Spleen (tissue), 11 donors: Measurements from ENCODE around the gene HOXC13. TPM values are rescaled to one million over a fixed set of nuclear protein-coding genes. Genes with fewer than 3 reads are reported as not detected.

Experiments used
- DNase-seq: peaks from one replicate; pipeline ENCODE4 v3.0.0-alpha.2; 2020
- H3K27ac ChIP-seq, 8 donors: fragments of 200-600 bp; sonication (generic) in 7 of 8; 1 replicate in 4 of 8; 2 replicates in 4 of 8; pipeline versions ENCODE4 v1.5.0 to v1.8.0; 2016 to 2021; ENCODE audit warnings: inconsistent platforms in 4 of 8, mild to moderate bottlenecking in 4 of 8, moderate library complexity in 1 of 8
- H3K27me3 ChIP-seq, 7 donors: fragments of 200-600 bp; sonication (generic) in 6 of 7; replicated peaks in 1 of 7; 1 replicate in 4 of 7; 2 replicates in 3 of 7; pipeline versions ENCODE4 v1.5.0 to v1.8.0; 2016 to 2021; ENCODE audit warnings: inconsistent platforms in 3 of 7, mild to moderate bottlenecking in 1 of 7
- H3K36me3 ChIP-seq, 6 donors: fragments of 200-600 bp; sonication (generic) in 5 of 6; 1 replicate in 4 of 6; 2 replicates in 2 of 6; pipeline versions ENCODE4 v1.5.0 to v1.8.0; 2016 to 2021; ENCODE audit warnings: inconsistent platforms in 2 of 6
- H3K4me1 ChIP-seq, 6 donors: fragments of 200-600 bp; sonication (generic) in 5 of 6; 1 replicate in 3 of 6; 2 replicates in 3 of 6; pipeline versions ENCODE4 v1.5.0 to v1.8.0; 2016 to 2021; ENCODE audit warnings: inconsistent platforms in 3 of 6
- H3K4me3 ChIP-seq, 8 donors: fragments of 200-600 bp; sonication (generic) in 7 of 8; 1 replicate in 4 of 8; 2 replicates in 4 of 8; pipeline versions ENCODE4 v1.5.0 to v1.8.0; 2016 to 2021; ENCODE audit warnings: inconsistent platforms in 4 of 8, mild to moderate bottlenecking in 4 of 8, moderate library complexity in 2 of 8
- H3K9me3 ChIP-seq, 8 donors: fragments of 200-600 bp; sonication (generic) in 7 of 8; 1 replicate in 4 of 8; 2 replicates in 4 of 8; pipeline versions ENCODE4 v1.5.0 to v1.8.0; 2016 to 2021; ENCODE audit warnings: inconsistent platforms in 4 of 8
- CTCF ChIP-seq, 11 experiments: fragments of 200-600 bp in 7 of 11; fragments of 450-650 bp in 4 of 11; sonication (generic) in 4 of 11; IDR thresholded peaks in 8 of 11; conservative IDR thresholded peaks in 3 of 11; 1 replicate in 7 of 11; 2 replicates in 4 of 11; pipeline versions ENCODE4 v1.4.0 to v1.8.0; 2016 to 2021; ENCODE audit warnings: antibody characterized with exemption in 11 of 11, inconsistent platforms in 4 of 11, mild to moderate bottlenecking in 1 of 11
- POLR2A ChIP-seq, 3 donors: fragments of 450-650 bp; IDR thresholded peaks; one replicate each; pipeline ENCODE4 v1.5.1; 2017; ENCODE audit warnings: antibody characterized with exemption in 3 of 3, mild to moderate bottlenecking in 1 of 3
- POLR2AphosphoS5 ChIP-seq, 3 donors: sonication (generic); formaldehyde crosslinking; IDR thresholded peaks; one replicate each; pipeline ENCODE4 v1.5.1; 2017; ENCODE audit warnings: antibody characterized with exemption in 3 of 3
- WGBS, 5 donors: extraction: QIAGEN DNeasy Blood & Tissue Kit in 3 of 5; methylation state at CpG; one replicate each; pipeline versions ENCODE4 v1.1.5 to v1.1.7; 2013 to 2018; 5-methylcytosine and 5-hydroxymethylcytosine counted together
- intact Hi-C: fragments of 100-400 bp; cut with DNase I; formaldehyde crosslinking; loops from one replicate; pipeline ENCODE4 v1.15.0; 2023; ENCODE audit warnings: low total_unique reads
- polyA plus RNA-seq, 3 donors: library from polyadenylated mRNA; stranded (reverse); fragments of 200-250 nt; gene quantifications; one replicate each; pipeline ENCODE4 v1.2.1, GENCODE V29; 2013
- total RNA-seq, 7 donors: library from RNA; depleted of rRNA in 3 of 7; stranded (reverse); fragments of >200 nt in 3 of 7; fragmentation: NEBNext Ultra II Directional in 4 of 7; extraction: Animal tissue kit (Norgen Biotek cat#: 25700) in 4 of 7; gene quantifications; one replicate each; pipeline versions ENCODE4 v1.1.0 to v1.2.1, GENCODE V29; 2016 to 2021
- donor health status: healthy with polysubstance abuse.
- donor health status: DM: no; HTN: no; CAD: no; lungs with moderate emphysema.
- donor health status: DM: no; HTN: no; CAD: no.
- donor health status: Bipolar disorder and iron deficiency.
- donor health status: healthy.
- donor health status: DM: no; HTN: no; CAD: no.
- donor health status: DM: yes; HTN: yes; CAD: no.

The HOXC13 gene
- total and polyA plus RNA-seq, 10 donors = not detected

DNA sequence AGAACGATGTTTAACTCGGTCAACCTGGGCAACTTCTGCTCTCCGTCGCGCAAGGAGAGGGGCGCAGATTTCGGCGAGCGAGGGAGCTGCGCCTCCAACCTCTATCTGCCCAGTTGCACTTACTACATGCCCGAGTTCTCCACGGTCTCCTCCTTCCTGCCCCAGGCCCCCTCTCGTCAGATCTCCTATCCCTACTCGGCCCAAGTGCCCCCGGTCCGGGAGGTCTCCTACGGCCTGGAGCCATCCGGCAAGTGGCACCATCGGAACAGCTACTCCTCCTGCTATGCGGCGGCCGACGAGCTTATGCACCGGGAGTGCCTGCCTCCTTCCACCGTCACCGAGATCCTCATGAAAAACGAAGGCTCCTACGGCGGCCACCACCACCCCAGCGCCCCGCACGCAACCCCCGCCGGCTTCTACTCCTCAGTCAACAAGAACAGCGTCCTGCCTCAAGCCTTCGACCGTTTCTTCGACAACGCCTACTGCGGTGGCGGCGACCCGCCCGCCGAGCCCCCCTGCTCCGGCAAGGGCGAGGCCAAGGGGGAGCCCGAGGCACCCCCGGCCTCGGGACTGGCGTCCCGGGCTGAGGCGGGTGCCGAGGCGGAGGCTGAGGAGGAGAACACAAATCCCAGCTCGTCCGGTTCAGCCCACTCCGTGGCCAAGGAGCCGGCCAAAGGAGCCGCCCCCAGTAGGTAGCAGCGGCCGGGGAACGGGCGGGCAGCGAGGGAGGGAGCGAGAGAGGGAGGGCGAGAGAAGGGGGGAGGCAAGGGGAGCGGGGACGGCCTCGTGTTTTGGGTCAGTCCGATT is 34.8 kb downstream of the HOXC13 start:
- peaks cover 27 to 100% (median 99%) of the 10 kb centered on the region in 7 donors for H3K27me3 ChIP-seq
- H3K4me1 ChIP-seq = peaks cover 12 to 35% (median 26%) of the 10 kb centered on the region in 6 donors
- intact Hi-C loops = no loop called here
- peak; percentile 62 for DNase-seq
- peak overlapping the region in 1 of 8 donors; percentile 62 for H3K4me3 ChIP-seq
- TF ChIP-seq CTCF (IDR thresholded peaks at IDR 0.05 in 8 of 11, conservative IDR thresholded peaks at IDR 0.05 in 3 of 11) (no peak), POLR2A (IDR thresholded peaks at IDR 0.05) (no peak), POLR2AphosphoS5 (IDR thresholded peaks at IDR 0.05) (no peak)
- peaks cover 0 to 11% (median 0%) of the 10 kb centered on the region in 8 donors for H3K9me3 ChIP-seq
- 4 to 16% (median 4%) methylated on average over 54 to 71 of the region's 71 CpGs for WGBS, 5 donors
- H3K27ac ChIP-seq = no peak overlapping the region
- no peaks in the 10 kb centered on the region for H3K36me3 ChIP-seq

DNA sequence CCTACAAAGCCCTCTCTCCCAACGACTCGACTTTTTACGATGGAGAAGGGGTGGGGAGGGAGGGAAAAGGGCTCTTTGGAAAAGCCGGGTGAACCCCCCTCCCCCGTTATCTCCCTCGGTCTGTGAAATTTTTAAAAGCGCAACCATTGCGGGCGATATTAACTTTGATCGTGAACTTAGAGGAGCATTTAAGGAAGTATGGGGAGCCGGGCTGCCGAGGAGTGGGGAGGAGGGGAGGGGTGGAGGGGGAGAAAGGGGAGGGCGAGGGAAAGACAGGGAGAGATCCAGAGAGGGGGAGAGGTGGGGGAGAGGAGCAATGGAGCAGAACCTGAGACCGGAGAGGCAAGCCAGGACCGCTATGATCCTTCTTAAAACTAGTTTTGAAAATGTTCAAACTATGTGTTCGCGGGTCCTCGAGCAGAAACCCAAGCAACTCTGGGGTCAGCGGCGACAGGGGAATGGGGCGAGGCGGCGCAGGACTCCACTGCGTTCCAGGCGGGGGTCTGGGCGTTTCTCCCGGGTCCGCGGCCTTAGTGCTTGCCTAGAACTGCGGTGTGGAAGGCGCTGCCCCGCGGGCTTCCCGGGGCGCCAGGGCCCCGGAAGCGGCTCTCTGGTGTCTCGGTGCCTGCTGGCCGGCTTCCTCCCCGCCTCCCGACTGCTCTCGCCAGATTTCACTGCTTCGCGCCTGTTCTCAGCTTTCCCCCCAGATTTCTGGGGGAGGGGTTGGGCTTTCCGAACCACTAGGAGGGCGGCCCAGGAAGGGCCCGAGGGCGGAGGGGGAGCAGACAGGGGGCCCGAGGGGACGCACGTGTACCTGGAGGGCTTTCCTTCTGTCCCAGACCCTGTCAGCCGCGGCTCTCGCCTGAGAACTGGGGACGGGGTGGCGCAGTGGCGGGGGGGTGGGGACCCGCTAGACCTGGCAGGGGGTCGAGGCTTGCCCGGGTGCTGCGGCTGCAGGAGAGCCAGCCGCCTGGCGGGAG is 35.7 kb downstream of the HOXC13 start, which contains the start of gene HOTAIR:
HOTAIR (minus strand) TSS at position 871 of the 980 bp plus-strand sequence.
- no peak for TF ChIP-seq CTCF (IDR thresholded peaks at IDR 0.05 in 8 of 11, conservative IDR thresholded peaks at IDR 0.05 in 3 of 11)
- no peak for TF ChIP-seq POLR2A (IDR thresholded peaks at IDR 0.05)
- TF ChIP-seq POLR2AphosphoS5 (IDR thresholded peaks at IDR 0.05) = no peak
- intact Hi-C loops = no loop called here
- Histone ChIP-seq H3K4me1 (peaks cover 12 to 35% (median 26%) of the 10 kb centered on the region in 6 donors), H3K4me3 (peak within 1 kb of the TSS in 7 of 8 donors; percentile 13 to 62 (median 25)), H3K27ac (no peak within 1 kb of the TSS), H3K27me3 (peaks cover 27 to 100% (median 100%) of the 10 kb centered on the region in 7 donors), H3K9me3 (peaks cover 0 to 11% (median 0%) of the 10 kb centered on the region in 8 donors), H3K36me3 (no peaks in the 10 kb centered on the region)
- WGBS, 5 donors = 2 to 6% (median 4%) methylated on average over 50 to 63 of the region's 63 CpGs
- no peak for DNase-seq

- peak overlapping the region in 5 of 8 donors; percentile 21 to 62 (median 25) for H3K4me3 ChIP-seq
- TF ChIP-seq POLR2A (IDR thresholded peaks at IDR 0.05) (no peak), CTCF (IDR thresholded peaks at IDR 0.05 in 8 of 11, conservative IDR thresholded peaks at IDR 0.05 in 3 of 11) (no peak), POLR2AphosphoS5 (IDR thresholded peaks at IDR 0.05) (no peak)
- H3K4me1 ChIP-seq = peaks cover 12 to 35% (median 26%) of the 10 kb centered on the region in 6 donors
- intact Hi-C loops = no loop called here
- no peaks in the 10 kb centered on the region for H3K36me3 ChIP-seq
- no peak overlapping the region for H3K27ac ChIP-seq
- H3K9me3 ChIP-seq = peaks cover 0 to 11% (median 0%) of the 10 kb centered on the region in 8 donors
- no peak for DNase-seq
- WGBS, 5 donors = 2 to 6% (median 4%) methylated on average over 17 to 25 of the region's 25 CpGs
- H3K27me3 ChIP-seq = peaks cover 28 to 100% (median 99%) of the 10 kb centered on the region in 7 donors
These were observed 36.4 kb downstream of the HOXC13 start for GRCh38 chr12:53975064-53975471.
